ENCODE results near the gene MYCBP.
"Not testable (repeated sequence)": the region's sequence is repeated elsewhere in the genome, so short reads cannot be mapped to it uniquely, and the experiment has no call there.

DNA sequence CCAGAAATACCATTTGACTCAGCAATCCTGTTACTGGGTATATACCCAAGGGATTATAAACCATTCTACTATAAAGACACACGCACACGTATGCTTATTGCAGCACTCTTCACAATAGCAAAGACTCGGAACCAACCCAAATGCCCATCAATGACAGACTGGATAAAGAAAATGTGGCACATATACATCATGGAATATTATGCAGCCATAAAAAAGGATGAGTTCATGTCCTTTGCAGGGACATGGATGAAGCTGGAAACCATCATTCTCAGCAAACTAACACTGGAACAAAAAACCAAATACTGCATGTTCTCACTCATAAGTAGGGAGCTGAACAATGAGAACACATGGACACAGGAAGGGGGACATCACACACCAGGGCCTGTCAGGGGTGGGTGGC is 28.1 kb downstream of the MYCBP start:
- TF ChIP-seq, protein P1, sequence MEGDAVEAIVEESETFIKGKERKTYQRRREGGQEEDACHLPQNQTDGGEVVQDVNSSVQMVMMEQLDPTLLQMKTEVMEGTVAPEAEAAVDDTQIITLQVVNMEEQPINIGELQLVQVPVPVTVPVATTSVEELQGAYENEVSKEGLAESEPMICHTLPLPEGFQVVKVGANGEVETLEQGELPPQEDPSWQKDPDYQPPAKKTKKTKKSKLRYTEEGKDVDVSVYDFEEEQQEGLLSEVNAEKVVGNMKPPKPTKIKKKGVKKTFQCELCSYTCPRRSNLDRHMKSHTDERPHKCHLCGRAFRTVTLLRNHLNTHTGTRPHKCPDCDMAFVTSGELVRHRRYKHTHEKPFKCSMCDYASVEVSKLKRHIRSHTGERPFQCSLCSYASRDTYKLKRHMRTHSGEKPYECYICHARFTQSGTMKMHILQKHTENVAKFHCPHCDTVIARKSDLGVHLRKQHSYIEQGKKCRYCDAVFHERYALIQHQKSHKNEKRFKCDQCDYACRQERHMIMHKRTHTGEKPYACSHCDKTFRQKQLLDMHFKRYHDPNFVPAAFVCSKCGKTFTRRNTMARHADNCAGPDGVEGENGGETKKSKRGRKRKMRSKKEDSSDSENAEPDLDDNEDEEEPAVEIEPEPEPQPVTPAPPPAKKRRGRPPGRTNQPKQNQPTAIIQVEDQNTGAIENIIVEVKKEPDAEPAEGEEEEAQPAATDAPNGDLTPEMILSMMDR (IDR thresholded peaks at IDR 0.05) = not testable (repeated sequence)
- TF ChIP-seq, protein P2, sequence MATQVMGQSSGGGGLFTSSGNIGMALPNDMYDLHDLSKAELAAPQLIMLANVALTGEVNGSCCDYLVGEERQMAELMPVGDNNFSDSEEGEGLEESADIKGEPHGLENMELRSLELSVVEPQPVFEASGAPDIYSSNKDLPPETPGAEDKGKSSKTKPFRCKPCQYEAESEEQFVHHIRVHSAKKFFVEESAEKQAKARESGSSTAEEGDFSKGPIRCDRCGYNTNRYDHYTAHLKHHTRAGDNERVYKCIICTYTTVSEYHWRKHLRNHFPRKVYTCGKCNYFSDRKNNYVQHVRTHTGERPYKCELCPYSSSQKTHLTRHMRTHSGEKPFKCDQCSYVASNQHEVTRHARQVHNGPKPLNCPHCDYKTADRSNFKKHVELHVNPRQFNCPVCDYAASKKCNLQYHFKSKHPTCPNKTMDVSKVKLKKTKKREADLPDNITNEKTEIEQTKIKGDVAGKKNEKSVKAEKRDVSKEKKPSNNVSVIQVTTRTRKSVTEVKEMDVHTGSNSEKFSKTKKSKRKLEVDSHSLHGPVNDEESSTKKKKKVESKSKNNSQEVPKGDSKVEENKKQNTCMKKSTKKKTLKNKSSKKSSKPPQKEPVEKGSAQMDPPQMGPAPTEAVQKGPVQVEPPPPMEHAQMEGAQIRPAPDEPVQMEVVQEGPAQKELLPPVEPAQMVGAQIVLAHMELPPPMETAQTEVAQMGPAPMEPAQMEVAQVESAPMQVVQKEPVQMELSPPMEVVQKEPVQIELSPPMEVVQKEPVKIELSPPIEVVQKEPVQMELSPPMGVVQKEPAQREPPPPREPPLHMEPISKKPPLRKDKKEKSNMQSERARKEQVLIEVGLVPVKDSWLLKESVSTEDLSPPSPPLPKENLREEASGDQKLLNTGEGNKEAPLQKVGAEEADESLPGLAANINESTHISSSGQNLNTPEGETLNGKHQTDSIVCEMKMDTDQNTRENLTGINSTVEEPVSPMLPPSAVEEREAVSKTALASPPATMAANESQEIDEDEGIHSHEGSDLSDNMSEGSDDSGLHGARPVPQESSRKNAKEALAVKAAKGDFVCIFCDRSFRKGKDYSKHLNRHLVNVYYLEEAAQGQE (IDR thresholded peaks at IDR 0.05; ENCODE audit: insufficient read depth in 1 of 2, low read depth in 2 of 2, low read length in 1 of 2) = not testable (repeated sequence)
- TF ChIP-seq POLR2AphosphoS5 (IDR thresholded peaks at IDR 0.05; ENCODE audit: low read depth, low read length) = not testable (repeated sequence)
